Measurements from ENCODE around the gene C19orf53. TPM values are rescaled to one million over a fixed set of nuclear protein-coding genes. Genes with fewer than 3 reads are reported as not detected.

C19orf53 gene
- total and polyA plus RNA-seq, 2 of the 13 experiments (the other 11 are each of a cell fraction or from before 2014, with no cell fraction given), result 129 to 130 TPM

DNA sequence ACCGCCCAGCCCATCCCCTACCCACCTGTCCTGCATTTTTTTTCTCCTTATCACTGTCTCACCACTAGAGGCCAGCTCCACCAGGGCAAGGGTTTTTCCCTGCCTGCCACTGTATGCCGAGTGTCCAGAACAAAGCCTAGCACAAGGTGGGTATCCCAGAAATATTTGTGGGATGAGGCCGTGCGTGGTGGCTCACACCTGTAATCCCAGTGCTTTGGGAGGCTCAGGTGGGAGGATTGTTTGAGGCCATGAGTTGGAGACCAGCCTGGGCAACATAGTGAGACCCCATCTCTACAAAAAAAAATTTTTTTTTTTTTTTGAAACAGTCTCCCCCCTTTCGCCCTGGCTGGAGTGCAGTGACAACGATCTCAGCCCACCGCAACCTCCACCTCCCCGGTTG lies 12.8 kb upstream of the C19orf53 start:
- POLR2A ChIA-PET, result interaction anchor here (1.1 to 2.7 kb wide), 2 partner anchors 13 to 30 kb away, joined by 3 to 8 read pairs; a partner anchor contains a TSS
- in situ Hi-C loops (cut with HindIII; ENCODE audit: extremely low pct_ligation_motif_present, low pct_unique_long_range_greater_than_20kb), result loop anchor here (25.0 kb wide), 1 partner anchor 301 kb away; the partner anchor contains the start of genes MISP3 and PALM3

DNA sequence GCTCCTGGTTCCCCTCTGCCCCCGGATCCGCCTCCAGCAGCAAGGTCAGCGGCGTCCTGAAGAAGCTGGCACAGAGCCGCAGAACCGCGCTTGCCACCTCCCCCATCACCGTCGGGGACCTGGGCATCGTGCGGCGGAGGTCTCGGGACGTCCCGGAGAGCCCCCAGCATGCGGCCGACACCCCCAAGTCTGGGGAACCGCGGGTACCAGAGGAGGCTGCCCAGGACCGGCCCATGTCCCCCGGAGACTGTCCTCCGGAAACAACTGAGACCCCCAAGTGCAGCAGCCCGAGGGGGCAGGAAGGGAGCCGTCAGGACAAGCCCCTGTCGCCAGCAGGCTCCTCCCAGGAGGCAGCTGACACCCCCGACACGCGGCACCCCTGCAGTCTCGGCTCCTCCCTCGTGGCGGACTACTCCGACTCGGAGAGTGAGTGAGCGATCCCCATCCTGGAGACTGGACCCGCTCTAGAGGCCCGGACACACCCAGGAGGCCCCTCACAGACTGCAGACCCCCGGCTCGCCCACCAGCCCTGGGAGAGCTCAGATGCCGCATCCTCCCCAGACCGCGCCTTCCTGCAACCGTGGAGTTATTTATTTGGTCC lies 11.5 kb upstream of the C19orf53 start:
- Histone ChIP-seq H3K9me3 (ENCODE audit: low read length) (no peaks in the 10 kb centered on the region), H3K27ac (ENCODE audit: extremely low read length, insufficient read depth, low read length) (no peak overlapping the region), H4K20me1 (ENCODE audit: insufficient read depth, low read length) (no peaks in the 10 kb centered on the region), H3K36me3 (replicated peaks in 1 of 2; ENCODE audit: control insufficient read depth in 1 of 2, insufficient read depth in 2 of 2, low read length in 2 of 2) (peaks cover 10 to 21% of the 10 kb centered on the region in 2 experiments), H3K4me1 (ENCODE audit: insufficient read depth, low read length) (peaks cover 26% of the 10 kb centered on the region), H2AFZ (ENCODE audit: low read length) (no peak overlapping the region), H3K9ac (ENCODE audit: insufficient read depth, low read depth, low read length) (no peak overlapping the region), H3K4me3 (replicated peaks in 1 of 3; ENCODE audit: insufficient read depth in 1 of 3, low read depth in 2 of 3, low read length in 3 of 3) (no peak overlapping the region), H3K4me2 (ENCODE audit: low read depth, low read length) (no peak overlapping the region), H3K27me3 (ENCODE audit: control insufficient read depth in 1 of 2, insufficient read depth in 2 of 2, low read length in 2 of 2) (no peaks in the 10 kb centered on the region), H3K79me2 (ENCODE audit: insufficient read depth, low read length) (peaks cover 7% of the 10 kb centered on the region)
- POLR2A ChIA-PET, result no interaction called here
- in situ Hi-C loops (cut with HindIII; ENCODE audit: extremely low pct_ligation_motif_present, low pct_unique_long_range_greater_than_20kb) (loop anchor here (25.0 kb wide), 1 partner anchor 300 kb away; the partner anchor contains the start of genes MISP3 and PALM3), intact Hi-C loops (cut with micrococcal nuclease; ENCODE audit: unreplicated experiment) (no loop called here)
- BruUV-seq (replicated peaks), result no TSS peak
- no peak for DNase-seq (ENCODE audit: low spot score)
- ATAC-seq, result no peak
- CTCF ChIA-PET (ENCODE audit: low intra/inter-chr PET ratio, low total read pairs), result no interaction called here
- over 99% methylated on average over 17 of the region's 42 CpGs for WGBS (ENCODE audit: low lambda C conversion rate)
- FAIRE-seq, result no peak
- TF ChIP-seq, protein P1, sequence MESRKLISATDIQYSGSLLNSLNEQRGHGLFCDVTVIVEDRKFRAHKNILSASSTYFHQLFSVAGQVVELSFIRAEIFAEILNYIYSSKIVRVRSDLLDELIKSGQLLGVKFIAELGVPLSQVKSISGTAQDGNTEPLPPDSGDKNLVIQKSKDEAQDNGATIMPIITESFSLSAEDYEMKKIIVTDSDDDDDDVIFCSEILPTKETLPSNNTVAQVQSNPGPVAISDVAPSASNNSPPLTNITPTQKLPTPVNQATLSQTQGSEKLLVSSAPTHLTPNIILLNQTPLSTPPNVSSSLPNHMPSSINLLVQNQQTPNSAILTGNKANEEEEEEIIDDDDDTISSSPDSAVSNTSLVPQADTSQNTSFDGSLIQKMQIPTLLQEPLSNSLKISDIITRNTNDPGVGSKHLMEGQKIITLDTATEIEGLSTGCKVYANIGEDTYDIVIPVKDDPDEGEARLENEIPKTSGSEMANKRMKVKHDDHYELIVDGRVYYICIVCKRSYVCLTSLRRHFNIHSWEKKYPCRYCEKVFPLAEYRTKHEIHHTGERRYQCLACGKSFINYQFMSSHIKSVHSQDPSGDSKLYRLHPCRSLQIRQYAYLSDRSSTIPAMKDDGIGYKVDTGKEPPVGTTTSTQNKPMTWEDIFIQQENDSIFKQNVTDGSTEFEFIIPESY (CRISPR knock-in tag; IDR thresholded peaks at IDR 0.05), result peak; percentile 61; the same call in 1 of the 2 replicates
- TF ChIP-seq MTF2 (CRISPR knock-in tag; IDR thresholded peaks at IDR 0.05; ENCODE audit: borderline replicate concordance) (no peak), AGO2 (optimal IDR thresholded peaks at IDR 0.05; ENCODE audit: low read depth, low read length) (peak; percentile 72), RBFOX2 (IDR thresholded peaks at IDR 0.05; ENCODE audit: low read depth, low read length) (peak; percentile 57; the same call in 1 of the 2 replicates)

More for the DNA sequence above, 12.8 kb upstream of the C19orf53 start:
- no peaks in the 10 kb centered on the region for H4K20me1 ChIP-seq (ENCODE audit: insufficient read depth, low read length)
- H3K9me3 ChIP-seq (ENCODE audit: low read length), result no peaks in the 10 kb centered on the region
- H3K4me3 ChIP-seq (replicated peaks in 1 of 3; ENCODE audit: insufficient read depth in 1 of 3, low read depth in 2 of 3, low read length in 3 of 3), result no peak overlapping the region
- intact Hi-C loops (cut with micrococcal nuclease; ENCODE audit: unreplicated experiment), result no loop called here
- no peak for DNase-seq (ENCODE audit: low spot score)
- no peaks in the 10 kb centered on the region for H3K27me3 ChIP-seq (ENCODE audit: control insufficient read depth in 1 of 2, insufficient read depth in 2 of 2, low read length in 2 of 2)
- no TSS peak for BruUV-seq (replicated peaks)
- H3K9ac ChIP-seq (ENCODE audit: insufficient read depth, low read depth, low read length), result no peak overlapping the region
- H3K79me2 ChIP-seq (ENCODE audit: insufficient read depth, low read length), result peaks cover 7% of the 10 kb centered on the region
- no peak overlapping the region for H2AFZ ChIP-seq (ENCODE audit: low read length)
- peaks cover 25% of the 10 kb centered on the region for H3K4me1 ChIP-seq (ENCODE audit: insufficient read depth, low read length)
- 83% methylated on average over 8 of the region's 8 CpGs for WGBS (ENCODE audit: low lambda C conversion rate)
- no peak overlapping the region for H3K27ac ChIP-seq (ENCODE audit: extremely low read length, insufficient read depth, low read length)
- ATAC-seq, result no peak
- no peak overlapping the region for H3K4me2 ChIP-seq (ENCODE audit: low read depth, low read length)
- no peak for TF ChIP-seq ZNF263 (CRISPR knock-in tag; IDR thresholded peaks at IDR 0.05)
- peak; percentile 91 for TF ChIP-seq ZNF121 (CRISPR knock-in tag; IDR thresholded peaks at IDR 0.05)
- peaks cover 14 to 25% of the 10 kb centered on the region in 2 experiments for H3K36me3 ChIP-seq (replicated peaks in 1 of 2; ENCODE audit: control insufficient read depth in 1 of 2, insufficient read depth in 2 of 2, low read length in 2 of 2)
- CTCF ChIA-PET (ENCODE audit: low intra/inter-chr PET ratio, low total read pairs), result no interaction called here
- FAIRE-seq, result no peak

All from HepG2 (cell line).